ENCODE data around the gene DGLUCY.
A peak's percentile ranks its signal among the peaks of the same experiment; 100 is the strongest.
"Not testable (repeated sequence)": the region's sequence is repeated elsewhere in the genome, so short reads cannot be mapped to it uniquely, and the experiment has no call there.

The DGLUCY gene

GRCh38 chr14:91226360-91226759 is 112.5 kb downstream of the DGLUCY start:
- not testable (repeated sequence) for H3K27ac ChIP-seq (ENCODE audit: low read depth, low read length); H4K8ac ChIP-seq (ENCODE audit: low read depth, low read length); H3K4me2 ChIP-seq (ENCODE audit: low read length); H3K56ac ChIP-seq (ENCODE audit: low read length); H3K4me3 ChIP-seq (ENCODE audit: low read length); H2AK5ac ChIP-seq (ENCODE audit: low read length); H3K18ac ChIP-seq (ENCODE audit: low read length); H2BK120ac ChIP-seq (ENCODE audit: low read depth, low read length); H3K4me1 ChIP-seq (ENCODE audit: control insufficient read depth, low read depth, low read length); H3K27me3 ChIP-seq (ENCODE audit: insufficient read depth, low read length, poor library complexity); H4K5ac ChIP-seq (ENCODE audit: low read length); H3K36me3 ChIP-seq (ENCODE audit: control insufficient read depth, insufficient read depth, low read length); H2BK5ac ChIP-seq (ENCODE audit: low read length); H2BK15ac ChIP-seq (replicated peaks; ENCODE audit: low read depth); H3K79me2 ChIP-seq (ENCODE audit: control insufficient read depth, insufficient read depth, low read length); H3K23ac ChIP-seq (ENCODE audit: low read length); DNase-seq; H3K4ac ChIP-seq (ENCODE audit: low read depth, low read length); H3K9ac ChIP-seq (ENCODE audit: low read length); H3K79me1 ChIP-seq (ENCODE audit: low read length)
- WGBS (ENCODE audit: extremely low coverage, insufficient coverage, low lambda C conversion rate), result no CpG with 5 or more reads among the region's 4 CpGs

DNA sequence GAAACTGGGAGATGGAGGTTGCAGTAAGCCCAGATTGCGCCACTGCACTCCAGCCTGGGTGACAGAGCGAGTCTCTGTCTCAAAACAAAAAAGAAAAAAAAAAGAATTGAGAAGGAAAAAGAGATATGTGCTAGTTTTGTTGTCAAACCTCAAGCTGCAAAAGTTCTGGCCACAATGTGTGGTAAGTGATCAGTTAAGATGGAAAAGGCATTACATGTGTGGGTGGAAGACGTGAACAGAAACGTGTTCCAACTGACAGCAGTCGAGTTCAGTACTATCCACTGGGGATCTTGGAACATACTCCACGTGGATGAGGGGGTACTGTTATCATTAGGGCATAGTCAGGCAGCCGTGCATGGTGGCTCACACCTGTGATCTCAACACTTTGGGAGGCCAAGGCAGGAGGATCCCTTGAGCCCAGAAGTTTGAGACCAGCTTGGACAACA is 113.3 kb downstream of the DGLUCY start:
- Histone ChIP-seq H2BK5ac (ENCODE audit: low read length) (no peak overlapping the region), H3K4me1 (ENCODE audit: control insufficient read depth, low read depth, low read length) (no peaks in the 10 kb centered on the region), H3K23ac (ENCODE audit: low read length) (no peak overlapping the region), H3K18ac (ENCODE audit: low read length) (no peak overlapping the region), H4K8ac (ENCODE audit: low read depth, low read length) (no peak overlapping the region), H3K56ac (ENCODE audit: low read length) (no peak overlapping the region), H3K4me2 (ENCODE audit: low read length) (no peak overlapping the region), H3K27me3 (ENCODE audit: insufficient read depth, low read length, poor library complexity) (no peaks in the 10 kb centered on the region), H4K5ac (ENCODE audit: low read length) (no peak overlapping the region), H2BK15ac (replicated peaks; ENCODE audit: low read depth) (no peak overlapping the region), H3K9ac (ENCODE audit: low read length) (no peak overlapping the region), H3K79me1 (ENCODE audit: low read length) (no peaks in the 10 kb centered on the region), H3K27ac (ENCODE audit: low read depth, low read length) (no peak overlapping the region), H3K79me2 (ENCODE audit: control insufficient read depth, insufficient read depth, low read length) (no peaks in the 10 kb centered on the region), H3K4me3 (ENCODE audit: low read length) (no peak overlapping the region), H3K36me3 (ENCODE audit: control insufficient read depth, insufficient read depth, low read length) (no peaks in the 10 kb centered on the region), H2AK5ac (ENCODE audit: low read length) (no peak overlapping the region), H2BK120ac (ENCODE audit: low read depth, low read length) (no peak overlapping the region), H3K4ac (ENCODE audit: low read depth, low read length) (no peak overlapping the region)
- no CpG with 5 or more reads among the region's 7 CpGs for WGBS (ENCODE audit: extremely low coverage, insufficient coverage, low lambda C conversion rate)
- no peak for DNase-seq

DNA sequence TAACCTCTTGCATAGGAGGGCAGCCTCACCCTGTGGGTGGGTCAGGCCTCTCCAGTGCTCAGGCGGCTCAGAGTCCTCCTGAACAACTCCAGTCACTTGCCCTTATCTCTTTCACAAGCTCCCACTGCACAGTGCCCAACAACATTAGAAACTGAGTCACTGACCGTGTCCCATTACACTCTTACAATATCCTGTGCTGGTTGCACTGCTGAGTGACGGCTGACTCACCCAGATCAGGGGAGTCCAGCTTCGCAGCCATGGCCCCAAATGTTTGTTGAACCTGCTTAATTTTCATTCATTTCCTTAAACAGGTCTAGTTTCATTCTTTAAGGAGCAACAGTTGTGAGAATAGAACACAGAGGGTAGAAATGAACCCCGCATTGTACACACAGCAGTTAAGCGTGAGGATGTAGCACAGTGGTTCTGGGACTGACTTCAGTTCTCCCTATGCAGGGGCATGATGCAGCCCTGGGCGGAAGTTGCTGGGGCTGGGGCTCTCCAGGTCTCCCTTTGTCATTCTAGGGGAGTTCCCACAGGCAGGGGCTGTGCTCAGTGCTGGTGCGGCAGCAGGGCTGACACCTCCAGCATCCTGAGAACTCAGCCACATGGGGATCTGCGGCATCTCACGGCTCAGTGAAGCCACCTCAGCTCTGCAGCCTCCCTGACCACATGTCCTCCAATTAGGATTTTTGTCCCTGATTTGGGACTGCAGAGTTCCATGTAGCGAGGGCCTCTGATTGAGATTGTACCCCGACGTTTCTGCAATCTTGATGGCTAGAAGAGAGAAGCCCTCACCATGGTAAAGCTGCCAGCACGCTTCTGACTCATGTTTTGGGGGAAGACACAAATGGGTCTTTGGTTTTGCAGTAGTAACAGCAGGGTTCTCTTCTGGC is 114.5 kb downstream of the DGLUCY start:
- Histone ChIP-seq H3K4me2 (ENCODE audit: low read length) (no peak overlapping the region), H3K36me3 (ENCODE audit: control insufficient read depth, insufficient read depth, low read length) (no peaks in the 10 kb centered on the region), H3K9ac (ENCODE audit: low read length) (no peak overlapping the region), H3K4ac (ENCODE audit: low read depth, low read length) (no peak overlapping the region), H2BK120ac (ENCODE audit: low read depth, low read length) (no peak overlapping the region), H4K5ac (ENCODE audit: low read length) (no peak overlapping the region), H3K18ac (ENCODE audit: low read length) (no peak overlapping the region), H4K8ac (ENCODE audit: low read depth, low read length) (no peak overlapping the region), H2AK5ac (ENCODE audit: low read length) (no peak overlapping the region), H3K4me3 (ENCODE audit: low read length) (no peak overlapping the region), H3K27me3 (ENCODE audit: insufficient read depth, low read length, poor library complexity) (no peaks in the 10 kb centered on the region), H3K27ac (ENCODE audit: low read depth, low read length) (no peak overlapping the region), H3K79me2 (ENCODE audit: control insufficient read depth, insufficient read depth, low read length) (no peaks in the 10 kb centered on the region), H3K4me1 (ENCODE audit: control insufficient read depth, low read depth, low read length) (no peaks in the 10 kb centered on the region), H2BK5ac (ENCODE audit: low read length) (no peak overlapping the region), H2BK15ac (replicated peaks; ENCODE audit: low read depth) (no peak overlapping the region), H3K79me1 (ENCODE audit: low read length) (no peaks in the 10 kb centered on the region), H3K56ac (ENCODE audit: low read length) (no peak overlapping the region), H3K23ac (ENCODE audit: low read length) (no peak overlapping the region)
- peak; percentile 27 for DNase-seq
- no CpG with 5 or more reads among the region's 14 CpGs for WGBS (ENCODE audit: extremely low coverage, insufficient coverage, low lambda C conversion rate)

GRCh38 chr14:91229005-91229382 is 115.1 kb downstream of the DGLUCY start:
- Histone ChIP-seq H3K4ac (ENCODE audit: low read depth, low read length) (no peak overlapping the region), H3K4me1 (ENCODE audit: control insufficient read depth, low read depth, low read length) (no peaks in the 10 kb centered on the region), H2BK5ac (ENCODE audit: low read length) (no peak overlapping the region), H3K9ac (ENCODE audit: low read length) (no peak overlapping the region), H4K8ac (ENCODE audit: low read depth, low read length) (no peak overlapping the region), H2AK5ac (ENCODE audit: low read length) (no peak overlapping the region), H4K5ac (ENCODE audit: low read length) (no peak overlapping the region), H3K36me3 (ENCODE audit: control insufficient read depth, insufficient read depth, low read length) (no peaks in the 10 kb centered on the region), H3K79me1 (ENCODE audit: low read length) (no peaks in the 10 kb centered on the region), H3K27ac (ENCODE audit: low read depth, low read length) (no peak overlapping the region), H2BK120ac (ENCODE audit: low read depth, low read length) (no peak overlapping the region), H3K27me3 (ENCODE audit: insufficient read depth, low read length, poor library complexity) (no peaks in the 10 kb centered on the region), H3K4me2 (ENCODE audit: low read length) (no peak overlapping the region), H3K18ac (ENCODE audit: low read length) (no peak overlapping the region), H3K56ac (ENCODE audit: low read length) (no peak overlapping the region), H3K79me2 (ENCODE audit: control insufficient read depth, insufficient read depth, low read length) (no peaks in the 10 kb centered on the region), H3K4me3 (ENCODE audit: low read length) (no peak overlapping the region), H2BK15ac (replicated peaks; ENCODE audit: low read depth) (no peak overlapping the region), H3K23ac (ENCODE audit: low read length) (no peak overlapping the region)
- DNase-seq, result no peak
- WGBS (ENCODE audit: extremely low coverage, insufficient coverage, low lambda C conversion rate), result no CpG with 5 or more reads among the region's 1 CpG

GRCh38 chr14:91229743-91230200 is 115.9 kb downstream of the DGLUCY start:
- Histone ChIP-seq H3K79me1 (ENCODE audit: low read length) (no peaks in the 10 kb centered on the region), H3K4ac (ENCODE audit: low read depth, low read length) (no peak overlapping the region), H3K4me3 (ENCODE audit: low read length) (no peak overlapping the region), H2BK120ac (ENCODE audit: low read depth, low read length) (no peak overlapping the region), H3K79me2 (ENCODE audit: control insufficient read depth, insufficient read depth, low read length) (no peaks in the 10 kb centered on the region), H3K4me1 (ENCODE audit: control insufficient read depth, low read depth, low read length) (no peaks in the 10 kb centered on the region), H3K18ac (ENCODE audit: low read length) (no peak overlapping the region), H3K56ac (ENCODE audit: low read length) (no peak overlapping the region), H4K5ac (ENCODE audit: low read length) (no peak overlapping the region), H2AK5ac (ENCODE audit: low read length) (no peak overlapping the region), H3K23ac (ENCODE audit: low read length) (no peak overlapping the region), H3K27ac (ENCODE audit: low read depth, low read length) (no peak overlapping the region), H4K8ac (ENCODE audit: low read depth, low read length) (no peak overlapping the region), H2BK5ac (ENCODE audit: low read length) (no peak overlapping the region), H3K27me3 (ENCODE audit: insufficient read depth, low read length, poor library complexity) (no peaks in the 10 kb centered on the region), H3K4me2 (ENCODE audit: low read length) (no peak overlapping the region), H3K36me3 (ENCODE audit: control insufficient read depth, insufficient read depth, low read length) (no peaks in the 10 kb centered on the region), H2BK15ac (replicated peaks; ENCODE audit: low read depth) (no peak overlapping the region), H3K9ac (ENCODE audit: low read length) (no peak overlapping the region)
- no CpG with 5 or more reads among the region's 6 CpGs for WGBS (ENCODE audit: extremely low coverage, insufficient coverage, low lambda C conversion rate)
- DNase-seq, result no peak

All from mesendoderm (in vitro differentiated cells).